Astrocyte (in vitro differentiated cells and primary cell): ENCODE data around the gene GPC5.

Experiments
- CTCF ChIP-seq: IDR thresholded peaks from 2 replicates; pipeline ENCODE4 v1.5.1; 2011; ENCODE audit warnings: low read depth, mild to moderate bottlenecking, inconsistent platforms, low read length, moderate library complexity; ENCODE audit not compliant: insufficient read depth
- EZH2 ChIP-seq: IDR thresholded peaks from 2 replicates; pipeline ENCODE4 v1.6.1; 2012; ENCODE audit warnings: mild to moderate bottlenecking, low read length, inconsistent platforms; ENCODE audit not compliant: insufficient read depth

DNA sequence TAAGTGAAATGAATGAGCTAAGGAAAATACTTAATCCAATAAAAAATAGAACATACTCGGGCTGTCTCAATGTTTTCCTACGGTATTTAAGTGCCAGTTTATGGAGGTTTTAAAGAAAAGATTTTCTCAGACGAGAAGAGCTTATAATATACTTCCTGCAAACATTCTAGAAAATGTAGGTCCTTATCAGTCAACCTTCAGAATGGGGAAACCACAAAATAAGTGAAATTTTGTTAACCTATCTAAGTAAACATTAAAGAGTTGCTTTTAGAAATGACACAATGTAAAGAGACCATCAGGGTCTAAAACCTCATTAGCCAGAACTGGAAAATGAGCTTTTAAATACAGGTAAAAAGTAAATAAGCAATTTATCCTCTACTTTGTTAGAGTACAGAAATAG lies 38.8 kb upstream of the GPC5 start:
- no peak for TF ChIP-seq CTCF
- TF ChIP-seq EZH2: no peak
